ENCODE data around the gene AIG1. TPM values are rescaled to one million over a fixed set of nuclear protein-coding genes. Genes with fewer than 3 reads are reported as not detected.
A peak's percentile ranks its signal among the peaks of the same experiment; 100 is the strongest.
"Not testable (repeated sequence)": the region's sequence is repeated elsewhere in the genome, so short reads cannot be mapped to it uniquely, and the experiment has no call there.

AIG1 gene
- total RNA-seq, 2 experiments from 2014 or later: 21.2 to 22.8 TPM

- H3K4me1 Mint-ChIP-seq: no peaks in the 10 kb centered on the region
- ChIA-PET CTCF (no interaction called here), POLR2A (no interaction called here)
- no peak for DNase-seq
- intact Hi-C loops (cut with DNase I, micrococcal nuclease): no loop called here
- no peak overlapping the region for H3K27ac Mint-ChIP-seq
- no peak for ATAC-seq
- H3K9me3 Mint-ChIP-seq (ENCODE audit: low read depth): no peaks in the 10 kb centered on the region
- no peaks in the 10 kb centered on the region for H3K36me3 Mint-ChIP-seq (ENCODE audit: low read depth)
- H3K4me3 Mint-ChIP-seq: no peak overlapping the region
- H3K27me3 Mint-ChIP-seq: no peaks in the 10 kb centered on the region
These were observed 223.4 kb downstream of the AIG1 start for GRCh38 chr6:143283887-143284645.

- Mint-ChIP-seq H3K9me3 (ENCODE audit: low read depth) (no peaks in the 10 kb centered on the region), H3K4me1 (no peaks in the 10 kb centered on the region), H3K36me3 (ENCODE audit: low read depth) (no peaks in the 10 kb centered on the region), H3K4me3 (no peak overlapping the region), H3K27ac (no peak overlapping the region), H3K27me3 (no peaks in the 10 kb centered on the region)
- DNase-seq: no peak
- ChIA-PET POLR2A (no interaction called here), CTCF (no interaction called here)
- intact Hi-C loops (cut with DNase I, micrococcal nuclease): no loop called here
- no peak for ATAC-seq
These were observed 225.6 kb downstream of the AIG1 start for GRCh38 chr6:143286251-143286795.

GRCh38 chr6:143288923-143289322 is 228.2 kb downstream of the AIG1 start:
- no peak overlapping the region for H3K4me3 Mint-ChIP-seq
- H3K27me3 Mint-ChIP-seq: no peaks in the 10 kb centered on the region
- ATAC-seq: no peak

GRCh38 chr6:143290206-143290605 is 229.5 kb downstream of the AIG1 start:
- ATAC-seq: no peak
- no peak for DNase-seq
- no peak overlapping the region for H3K4me3 Mint-ChIP-seq
- ChIA-PET CTCF (no interaction called here), POLR2A (no interaction called here)
- no peaks in the 10 kb centered on the region for H3K9me3 Mint-ChIP-seq (ENCODE audit: low read depth)
- H3K36me3 Mint-ChIP-seq (ENCODE audit: low read depth): no peaks in the 10 kb centered on the region
- no peaks in the 10 kb centered on the region for H3K27me3 Mint-ChIP-seq
- H3K4me1 Mint-ChIP-seq: no peaks in the 10 kb centered on the region
- intact Hi-C loops (cut with DNase I, micrococcal nuclease): no loop called here
- H3K27ac Mint-ChIP-seq: no peak overlapping the region

More at GRCh38 chr6:143288923-143289322, 228.2 kb downstream of the AIG1 start:
- Mint-ChIP-seq H3K36me3 (ENCODE audit: low read depth) (no peaks in the 10 kb centered on the region), H3K27ac (no peak overlapping the region), H3K4me1 (no peaks in the 10 kb centered on the region), H3K9me3 (ENCODE audit: low read depth) (no peaks in the 10 kb centered on the region)
- DNase-seq: no peak
- intact Hi-C loops (cut with DNase I, micrococcal nuclease): no loop called here
- CTCF ChIA-PET: no interaction called here
- POLR2A ChIA-PET: no interaction called here

GRCh38 chr6:143293523-143293922 is 232.8 kb downstream of the AIG1 start:
- CTCF ChIA-PET: no interaction called here
- Mint-ChIP-seq H3K36me3 (ENCODE audit: low read depth) (no peaks in the 10 kb centered on the region), H3K27ac (no peak overlapping the region), H3K4me3 (no peak overlapping the region), H3K27me3 (no peaks in the 10 kb centered on the region), H3K4me1 (peaks cover 7% of the 10 kb centered on the region), H3K9me3 (ENCODE audit: low read depth) (no peaks in the 10 kb centered on the region)
- ATAC-seq: no peak
- POLR2A ChIA-PET: no interaction called here
- intact Hi-C loops (cut with DNase I, micrococcal nuclease): no loop called here
- no peak for DNase-seq

- Mint-ChIP-seq H3K27ac (no peak overlapping the region), H3K9me3 (ENCODE audit: low read depth) (no peaks in the 10 kb centered on the region), H3K27me3 (no peaks in the 10 kb centered on the region), H3K4me3 (no peak overlapping the region), H3K4me1 (peaks cover 11% of the 10 kb centered on the region), H3K36me3 (ENCODE audit: low read depth) (no peaks in the 10 kb centered on the region)
- no peak for DNase-seq
- CTCF ChIA-PET: no interaction called here
- POLR2A ChIA-PET: no interaction called here
- intact Hi-C loops (cut with DNase I, micrococcal nuclease): no loop called here
- ATAC-seq: no peak
These were observed 233.7 kb downstream of the AIG1 start for GRCh38 chr6:143294265-143294860.

- intact Hi-C loops (cut with DNase I, micrococcal nuclease): no loop called here
- H3K36me3 Mint-ChIP-seq (ENCODE audit: low read depth): no peaks in the 10 kb centered on the region
- no peak for DNase-seq
- H3K27ac Mint-ChIP-seq: no peak overlapping the region
- CTCF ChIA-PET: no interaction called here
- no peak overlapping the region for H3K4me3 Mint-ChIP-seq
- POLR2A ChIA-PET: no interaction called here
- H3K27me3 Mint-ChIP-seq: no peaks in the 10 kb centered on the region
- no peak for ATAC-seq
- peaks cover 14% of the 10 kb centered on the region for H3K4me1 Mint-ChIP-seq
- H3K9me3 Mint-ChIP-seq (ENCODE audit: low read depth): no peaks in the 10 kb centered on the region
These were observed 235.2 kb downstream of the AIG1 start for GRCh38 chr6:143295932-143296331.

- ChIA-PET CTCF (no interaction called here), POLR2A (no interaction called here)
- Mint-ChIP-seq H3K4me1 (peaks cover 14% of the 10 kb centered on the region), H3K9me3 (ENCODE audit: low read depth) (no peaks in the 10 kb centered on the region), H3K27me3 (no peaks in the 10 kb centered on the region), H3K27ac (no peak overlapping the region), H3K36me3 (ENCODE audit: low read depth) (no peaks in the 10 kb centered on the region), H3K4me3 (no peak overlapping the region)
- ATAC-seq: no peak
- DNase-seq: no peak
- intact Hi-C loops (cut with DNase I, micrococcal nuclease): no loop called here
These were observed 237.4 kb downstream of the AIG1 start for GRCh38 chr6:143298071-143298470.

GRCh38 chr6:143299253-143300166 is 238.8 kb downstream of the AIG1 start:
- H3K9me3 Mint-ChIP-seq (ENCODE audit: low read depth): no peaks in the 10 kb centered on the region
- POLR2A ChIA-PET: no interaction called here
- no peaks in the 10 kb centered on the region for H3K27me3 Mint-ChIP-seq
- H3K27ac Mint-ChIP-seq: no peak overlapping the region
- CTCF ChIA-PET: interaction anchor here (0.8 kb wide), 1 partner anchor 9 kb away, joined by 4 read pairs; no protein-coding TSS in a partner anchor
- ATAC-seq (peak; percentile 92), DNase-seq (peak; percentile 21)
- no peaks in the 10 kb centered on the region for H3K36me3 Mint-ChIP-seq (ENCODE audit: low read depth)
- intact Hi-C loops (cut with DNase I, micrococcal nuclease): no loop called here
- H3K4me3 Mint-ChIP-seq: no peak overlapping the region
- peaks cover 14% of the 10 kb centered on the region for H3K4me1 Mint-ChIP-seq

- intact Hi-C loops (cut with DNase I, micrococcal nuclease): no loop called here
- H3K9me3 Mint-ChIP-seq (ENCODE audit: low read depth): no peaks in the 10 kb centered on the region
- H3K4me3 Mint-ChIP-seq: no peak overlapping the region
- peaks cover 14% of the 10 kb centered on the region for H3K4me1 Mint-ChIP-seq
- no peaks in the 10 kb centered on the region for H3K36me3 Mint-ChIP-seq (ENCODE audit: low read depth)
- no peaks in the 10 kb centered on the region for H3K27me3 Mint-ChIP-seq
- H3K27ac Mint-ChIP-seq: no peak overlapping the region
- no peak for ATAC-seq
- ChIA-PET POLR2A (interaction anchor here (0.6 kb wide), 1 partner anchor 67 kb away, joined by 6 read pairs; no protein-coding TSS in a partner anchor), CTCF (no interaction called here)
- no peak for DNase-seq
These were observed 240.5 kb downstream of the AIG1 start for GRCh38 chr6:143301188-143301587.

GRCh38 chr6:143307760-143308159 is 247.1 kb downstream of the AIG1 start:
- H3K9me3 Mint-ChIP-seq (ENCODE audit: low read depth); DNase-seq; H3K27ac Mint-ChIP-seq; H3K36me3 Mint-ChIP-seq (ENCODE audit: low read depth); H3K4me3 Mint-ChIP-seq; H3K4me1 Mint-ChIP-seq; H3K27me3 Mint-ChIP-seq; ATAC-seq; intact Hi-C loops (cut with DNase I, micrococcal nuclease); POLR2A ChIA-PET: not testable (repeated sequence)
- CTCF ChIA-PET: interaction anchor here (1.8 kb wide), 1 partner anchor 9 kb away, joined by 4 read pairs; no protein-coding TSS in a partner anchor

All from activated CD4-positive, alpha-beta T cell treated with anti-CD3 and anti-CD28 coated beads for 36 hours (primary cell).